HG03175 (cell line): ENCODE results near the gene DNAJC13.

ENCODE experiments used
- ATAC-seq: cut with Tn5 transposase; IDR thresholded peaks from one replicate; pipeline ENCODE4 v1.9.1; 2021; ENCODE audit warnings: mild to moderate bottlenecking, moderate library complexity; ENCODE audit not compliant: unreplicated experiment

The DNAJC13 gene

GRCh38 chr3:132570016-132570415, 152.7 kb downstream of the DNAJC13 start:
- ATAC-seq, result no peak

DNA sequence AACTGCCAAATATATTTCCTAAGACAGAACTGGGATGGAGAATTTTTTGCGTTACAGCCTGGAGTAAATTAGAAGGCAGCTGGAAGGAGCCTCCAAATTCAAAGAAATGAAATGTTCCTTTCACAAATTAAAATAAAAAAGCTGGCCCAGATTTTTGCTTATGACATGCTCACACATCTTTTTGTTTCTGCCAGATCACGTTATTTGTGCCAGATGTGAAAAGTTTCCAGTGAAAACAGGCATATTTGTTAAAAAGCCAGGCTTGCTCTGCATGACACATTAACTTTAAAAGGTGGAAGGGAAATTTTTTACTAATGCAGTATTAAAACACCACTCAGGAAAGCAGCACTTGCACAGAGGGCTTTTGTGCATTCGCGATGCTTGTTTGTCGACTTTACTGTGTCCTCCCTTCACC, 156.5 kb downstream of the DNAJC13 start:
- ATAC-seq, result no peak

GRCh38 chr3:132587401-132587800, 170.1 kb downstream of the DNAJC13 start:
- no peak for ATAC-seq
